Right atrium auricular region (tissue), 2 donors: ENCODE data around the gene CYP1B1. TPM values are rescaled to one million over a fixed set of nuclear protein-coding genes. Genes with fewer than 3 reads are reported as not detected.
A peak's percentile ranks its signal among the peaks of the same experiment; 100 is the strongest.
"Not testable (repeated sequence)": the region's sequence is repeated elsewhere in the genome, so short reads cannot be mapped to it uniquely, and the experiment has no call there.

Experiments
- DNase-seq: peaks from one replicate; pipeline ENCODE4 v3.0.0-alpha.2; 2019; ENCODE audit warnings: low spot score
- H3K27ac ChIP-seq, 2 donors: fragments of 200-600 bp; sonication (generic); 1 replicate in 1 of 2; 2 replicates in 1 of 2; pipeline ENCODE4 v1.5.1; 2016 to 2019
- H3K27me3 ChIP-seq, 2 donors: fragments of 200-600 bp; sonication (generic); one replicate each; pipeline versions ENCODE4 v1.5.1 to v1.6.0; 2017 to 2019
- H3K36me3 ChIP-seq: fragments of 200-600 bp; sonication (generic); one replicate; pipeline ENCODE4 v1.5.1; 2016
- H3K4me1 ChIP-seq, 2 donors: fragments of 200-600 bp; sonication (generic); one replicate each; pipeline versions ENCODE4 v1.5.1 to v1.6.0; 2017 to 2019
- H3K4me3 ChIP-seq, 2 donors: fragments of 200-600 bp; sonication (generic); 1 replicate in 1 of 2; 2 replicates in 1 of 2; pipeline ENCODE4 v1.5.1; 2017 to 2019; ENCODE audit warnings: mild to moderate bottlenecking in 1 of 2, moderate library complexity in 1 of 2
- H3K9me3 ChIP-seq, 2 donors: fragments of 200-600 bp; sonication (generic); one replicate each; pipeline ENCODE4 v1.5.1; 2019
- total RNA-seq, 2 donors: library from RNA; depleted of rRNA; stranded (reverse); fragments of >200 nt; gene quantifications; one replicate each; pipeline ENCODE4 v1.1.0, GENCODE V29; 2016
- TF ChIP-seq, protein P1 (sequence below), 2 donors: fragments of 200-600 bp; sonication (generic); IDR thresholded peaks; one replicate each; pipeline ENCODE4 v1.5.1; 2019; ENCODE audit warnings: antibody characterized with exemption in 2 of 2

CYP1B1 gene
- total RNA-seq, 2 donors from 2014 or later, result 25.1 to 92.6 TPM

DNA sequence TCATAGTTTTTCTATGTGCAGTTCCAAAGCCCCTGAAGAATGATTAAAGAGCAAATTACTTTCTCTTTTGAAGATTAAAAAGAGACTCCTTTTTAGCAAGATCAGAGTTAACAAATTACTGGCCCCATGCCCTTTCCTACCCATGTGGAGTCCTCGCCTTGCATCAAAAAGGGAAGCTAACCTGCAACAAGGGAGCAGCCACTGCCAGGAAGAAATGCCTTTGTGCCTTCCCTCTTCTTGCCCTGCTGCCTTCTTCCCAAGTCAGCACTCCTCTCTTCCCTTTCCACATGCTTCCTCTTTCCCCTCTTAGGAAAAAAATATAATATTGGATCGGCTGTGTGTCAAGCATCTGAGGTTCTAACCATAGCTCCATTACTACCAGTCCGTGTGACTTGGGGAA lies 37.1 kb upstream of the CYP1B1 start:
- TF ChIP-seq, protein P1, sequence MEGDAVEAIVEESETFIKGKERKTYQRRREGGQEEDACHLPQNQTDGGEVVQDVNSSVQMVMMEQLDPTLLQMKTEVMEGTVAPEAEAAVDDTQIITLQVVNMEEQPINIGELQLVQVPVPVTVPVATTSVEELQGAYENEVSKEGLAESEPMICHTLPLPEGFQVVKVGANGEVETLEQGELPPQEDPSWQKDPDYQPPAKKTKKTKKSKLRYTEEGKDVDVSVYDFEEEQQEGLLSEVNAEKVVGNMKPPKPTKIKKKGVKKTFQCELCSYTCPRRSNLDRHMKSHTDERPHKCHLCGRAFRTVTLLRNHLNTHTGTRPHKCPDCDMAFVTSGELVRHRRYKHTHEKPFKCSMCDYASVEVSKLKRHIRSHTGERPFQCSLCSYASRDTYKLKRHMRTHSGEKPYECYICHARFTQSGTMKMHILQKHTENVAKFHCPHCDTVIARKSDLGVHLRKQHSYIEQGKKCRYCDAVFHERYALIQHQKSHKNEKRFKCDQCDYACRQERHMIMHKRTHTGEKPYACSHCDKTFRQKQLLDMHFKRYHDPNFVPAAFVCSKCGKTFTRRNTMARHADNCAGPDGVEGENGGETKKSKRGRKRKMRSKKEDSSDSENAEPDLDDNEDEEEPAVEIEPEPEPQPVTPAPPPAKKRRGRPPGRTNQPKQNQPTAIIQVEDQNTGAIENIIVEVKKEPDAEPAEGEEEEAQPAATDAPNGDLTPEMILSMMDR (IDR thresholded peaks at IDR 0.05), result no peak
- Histone ChIP-seq H3K4me1 (peaks cover 0 to 38% of the 10 kb centered on the region in 2 donors), H3K9me3 (no peaks in the 10 kb centered on the region), H3K27me3 (no peaks in the 10 kb centered on the region), H3K27ac (peak overlapping the region in 1 of 2 donors; percentile 14), H3K36me3 (no peaks in the 10 kb centered on the region), H3K4me3 (no peak overlapping the region)
- DNase-seq, result no peak

DNA sequence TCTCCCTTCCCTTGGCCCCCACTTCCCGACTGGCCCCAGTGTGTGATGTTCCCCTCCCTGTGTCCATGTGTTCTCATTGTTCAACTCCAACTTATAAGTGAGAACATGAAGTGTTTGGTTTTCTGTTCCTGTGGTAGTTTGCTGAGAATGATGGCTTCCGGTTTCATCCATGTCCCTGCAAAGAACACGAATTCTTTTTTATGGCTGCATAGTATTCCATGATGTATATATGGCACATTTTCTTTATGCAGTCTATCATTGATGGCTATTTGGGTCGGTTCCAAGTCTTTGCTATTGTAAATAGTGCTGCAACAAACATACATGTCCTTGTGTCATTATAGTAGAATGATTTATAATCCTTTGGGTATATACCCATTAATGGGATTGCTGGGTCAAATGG lies 35.4 kb upstream of the CYP1B1 start:
- not testable (repeated sequence) for H3K9me3 ChIP-seq, H3K36me3 ChIP-seq, DNase-seq, H3K27me3 ChIP-seq, H3K4me3 ChIP-seq, H3K27ac ChIP-seq
- H3K4me1 ChIP-seq, result peaks cover 0 to 33% of the 10 kb centered on the region in 2 donors

DNA sequence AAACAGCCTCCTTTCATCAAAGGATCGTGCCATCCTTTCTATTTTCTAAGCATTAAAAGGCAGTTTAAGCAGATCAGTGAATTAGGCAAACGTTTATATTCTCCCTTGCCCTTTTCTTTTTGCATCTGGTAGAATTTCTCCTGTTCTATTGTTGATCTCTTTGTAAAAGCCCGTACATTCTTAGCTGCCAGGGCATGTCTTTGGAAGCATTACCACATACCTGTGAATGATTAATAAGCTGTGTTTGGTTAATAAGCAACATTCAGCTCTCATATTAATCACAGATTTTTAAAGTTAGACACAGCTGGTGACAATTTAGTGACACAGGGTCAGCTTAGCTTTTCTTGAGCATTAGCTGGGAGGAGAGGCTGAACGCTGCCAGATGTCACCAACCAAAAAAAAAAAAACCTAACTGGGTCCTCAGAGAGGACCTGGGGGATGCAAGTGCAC lies 33.8 kb upstream of the CYP1B1 start:
- H3K27me3 ChIP-seq, result no peaks in the 10 kb centered on the region
- H3K4me3 ChIP-seq, result no peak overlapping the region
- peaks cover 0 to 4% of the 10 kb centered on the region in 2 donors for H3K9me3 ChIP-seq
- H3K27ac ChIP-seq, result no peak overlapping the region
- H3K36me3 ChIP-seq, result no peaks in the 10 kb centered on the region
- DNase-seq, result no peak
- H3K4me1 ChIP-seq, result peaks cover 0 to 33% of the 10 kb centered on the region in 2 donors
- TF ChIP-seq, protein P1 (IDR thresholded peaks at IDR 0.05), result no peak

DNA sequence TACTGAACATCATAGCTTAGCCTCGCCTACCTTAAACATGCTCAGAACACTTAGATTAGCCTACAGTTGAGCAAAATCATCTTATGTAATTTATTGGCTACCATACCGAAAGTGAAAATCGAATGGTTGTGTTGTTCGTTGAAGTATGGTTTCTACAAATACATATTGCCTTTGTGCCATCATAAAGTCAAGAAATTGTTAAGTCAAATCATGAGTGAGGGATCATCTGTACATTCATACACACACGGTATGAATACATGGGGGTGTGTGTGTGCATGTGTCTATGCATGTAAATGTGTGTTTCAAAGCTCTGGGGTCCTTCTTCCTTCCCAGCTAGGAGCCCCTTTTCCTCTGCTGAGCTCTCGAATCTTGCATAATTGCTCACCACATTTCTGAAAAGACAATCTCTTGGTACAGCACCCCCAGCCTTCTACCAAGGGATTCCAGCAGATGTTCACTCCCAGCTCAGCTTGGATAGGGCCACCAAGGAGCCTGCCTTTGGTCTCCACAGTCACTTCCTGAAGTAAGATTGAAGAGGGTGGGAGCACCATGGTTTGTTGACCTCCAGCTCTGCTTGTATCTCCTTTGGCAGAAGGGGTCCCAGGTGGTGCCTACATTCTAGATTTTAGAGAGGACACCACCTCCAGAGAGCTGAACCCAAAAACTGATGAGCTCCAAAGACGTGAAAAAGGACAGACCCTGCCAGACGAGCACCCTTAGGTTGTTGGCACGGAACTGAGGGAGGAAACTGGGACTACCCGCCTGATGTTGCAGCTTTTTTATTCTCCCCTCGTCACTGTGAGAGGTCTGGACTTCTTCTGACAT lies 33.2 kb upstream of the CYP1B1 start:
- no peak for DNase-seq
- TF ChIP-seq, protein P1 (IDR thresholded peaks at IDR 0.05), result no peak
- Histone ChIP-seq H3K4me3 (no peak overlapping the region), H3K27ac (no peak overlapping the region), H3K9me3 (peaks cover 0 to 10% of the 10 kb centered on the region in 2 donors), H3K4me1 (peaks cover 0 to 26% of the 10 kb centered on the region in 2 donors), H3K36me3 (no peaks in the 10 kb centered on the region), H3K27me3 (no peaks in the 10 kb centered on the region)

DNA sequence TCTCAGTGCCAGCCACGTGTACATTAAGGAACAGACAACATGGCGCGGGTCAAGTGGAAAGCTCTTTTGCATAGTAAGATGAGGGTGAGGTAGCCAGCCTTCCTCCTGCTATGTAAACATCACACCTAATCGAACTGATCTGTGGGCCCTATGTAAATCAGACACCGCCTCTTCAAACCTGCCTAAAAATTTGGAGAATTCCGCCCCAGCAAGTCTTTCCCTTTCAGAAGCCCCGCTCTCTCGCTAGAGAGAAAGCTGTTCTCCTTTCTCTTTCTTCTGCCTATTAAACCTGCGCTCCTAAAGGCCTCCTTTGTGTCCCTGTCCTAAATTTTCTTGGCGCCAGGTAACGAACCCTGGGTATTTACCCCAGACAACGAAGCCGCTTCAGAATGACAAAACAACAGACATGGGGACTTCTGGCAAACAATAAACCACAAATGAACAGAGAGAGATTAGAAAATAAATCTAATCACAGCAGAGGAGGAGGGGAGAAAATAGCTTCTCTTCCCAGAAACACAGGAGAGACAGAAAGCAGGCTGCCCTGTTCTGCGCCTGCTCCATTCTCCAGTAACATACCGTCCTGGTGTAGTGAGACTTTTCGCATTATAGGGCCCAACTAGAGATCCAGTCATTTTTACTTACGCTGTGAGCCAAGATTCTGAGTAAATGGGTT lies 31.9 kb upstream of the CYP1B1 start:
- peaks cover 0 to 14% of the 10 kb centered on the region in 2 donors for H3K4me1 ChIP-seq
- no peaks in the 10 kb centered on the region for H3K36me3 ChIP-seq
- DNase-seq, result no peak
- H3K9me3 ChIP-seq, result peaks cover 0 to 13% of the 10 kb centered on the region in 2 donors
- no peaks in the 10 kb centered on the region for H3K27me3 ChIP-seq
- no peak overlapping the region for H3K27ac ChIP-seq
- TF ChIP-seq, protein P1 (IDR thresholded peaks at IDR 0.05), result no peak
- no peak overlapping the region for H3K4me3 ChIP-seq

DNA sequence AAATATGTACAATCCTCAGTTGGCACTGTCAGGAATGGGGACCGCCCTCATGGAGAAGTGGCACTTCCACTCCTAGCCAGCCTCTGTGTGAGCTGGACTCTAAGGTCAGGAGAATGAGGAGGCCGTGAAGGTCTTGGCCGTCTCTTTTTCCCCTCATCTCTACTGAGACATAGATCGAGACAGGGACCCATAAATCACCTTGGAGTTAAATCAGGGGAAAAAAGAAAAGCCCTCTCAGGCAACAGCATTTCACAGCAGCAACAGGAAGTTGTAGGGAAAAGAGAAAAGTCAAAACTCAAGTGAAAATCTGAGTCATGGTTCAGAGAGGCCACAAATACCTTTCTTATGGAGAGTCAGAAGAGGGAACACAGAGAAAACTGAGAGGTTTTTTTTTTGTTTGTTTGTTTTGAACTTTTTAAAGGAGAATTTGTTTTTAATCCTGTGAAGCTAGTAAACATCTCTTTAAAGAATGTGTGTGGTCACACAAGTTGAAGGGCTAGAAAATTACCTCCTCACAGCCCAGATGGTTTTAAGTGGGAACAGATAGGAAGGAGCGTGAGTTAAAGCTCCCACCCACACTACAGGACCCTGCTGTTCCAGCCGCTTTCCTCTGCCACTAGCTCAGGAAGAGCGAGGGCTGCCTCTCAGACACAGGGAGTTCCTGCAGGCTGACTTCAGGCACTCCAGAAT lies 30.6 kb upstream of the CYP1B1 start:
- TF ChIP-seq, protein P1 (IDR thresholded peaks at IDR 0.05), result no peak
- Histone ChIP-seq H3K4me3 (no peak overlapping the region), H3K36me3 (no peaks in the 10 kb centered on the region), H3K9me3 (peaks cover 0 to 13% of the 10 kb centered on the region in 2 donors), H3K4me1 (peaks cover 0 to 14% of the 10 kb centered on the region in 2 donors), H3K27me3 (no peaks in the 10 kb centered on the region), H3K27ac (peak overlapping the region; percentile 56 to 57)
- no peak for DNase-seq
